Panc1 (cell line): Measurements from ENCODE around the gene PRKCZ.

Experiments used
- CTCF ChIP-seq: fragments of 450-650 bp; IDR thresholded peaks from 2 replicates; pipeline ENCODE4 v1.5.1; 2017; ENCODE audit warnings: mild to moderate bottlenecking
- POLR2AphosphoS5 ChIP-seq: IDR thresholded peaks from 2 replicates; pipeline ENCODE4 v1.6.1; 2012; ENCODE audit warnings: mild to moderate bottlenecking, low read depth, low read length, moderate library complexity
- REST ChIP-seq, 2 experiments: IDR thresholded peaks; 2 replicates each; pipeline ENCODE4 v1.6.1; 2011 to 2012; ENCODE audit warnings: low read depth in 2 of 2, control low read depth in 1 of 2, low read length in 1 of 2, mild to moderate bottlenecking in 1 of 2, moderate library complexity in 1 of 2; ENCODE audit not compliant: insufficient read depth in 1 of 2
- SIN3A ChIP-seq: IDR thresholded peaks from 2 replicates; pipeline ENCODE4 v1.6.1; 2012; ENCODE audit warnings: low read depth, mild to moderate bottlenecking, low read length, moderate library complexity, borderline replicate concordance; ENCODE audit not compliant: insufficient read depth
- TCF7L2 ChIP-seq: IDR thresholded peaks from 2 replicates; pipeline ENCODE4 v1.6.1; 2011; ENCODE audit warnings: mild to moderate bottlenecking, low read depth, low read length, inconsistent platforms

- TF ChIP-seq SIN3A, result no peak
- TF ChIP-seq CTCF, result no peak
- no peak for TF ChIP-seq REST (IDR thresholded peaks at IDR 0.05; ENCODE audit: insufficient read depth in 1 of 2, low read depth in 2 of 2, low read length in 1 of 2)
- no peak for TF ChIP-seq TCF7L2
- no peak for TF ChIP-seq POLR2AphosphoS5
Measured at GRCh38 chr1:2216767-2217058, 166.5 kb downstream of the PRKCZ start.
